Kidney epithelial cell (primary cell): ENCODE measurements around the gene PLCZ1. TPM values are rescaled to one million over a fixed set of nuclear protein-coding genes. Genes with fewer than 3 reads are reported as not detected.

ENCODE experiments used
- DNase-seq: peaks from one replicate; pipeline ENCODE4 v3.0.0-alpha.2; 2010; ENCODE audit warnings: low read depth
- H3K27me3 ChIP-seq: 2 replicates; pipeline ENCODE4 v1.6.0; 2011; ENCODE audit warnings: low read length; ENCODE audit not compliant: control insufficient read depth, insufficient read depth
- H3K36me3 ChIP-seq: 2 replicates; pipeline ENCODE4 v1.5.1; 2011; ENCODE audit warnings: low read length; ENCODE audit not compliant: control insufficient read depth, insufficient read depth
- H3K4me3 ChIP-seq: 2 replicates; pipeline ENCODE4 v1.5.1; 2011; ENCODE audit warnings: low read depth, mild to moderate bottlenecking, control low read depth, low read length
- total RNA-seq: library from RNA; depleted of rRNA; stranded (reverse); fragments of >200 nt; gene quantifications from 2 replicates; pipeline ENCODE4 v1.2.3, GENCODE V29; 2015
- TF ChIP-seq, protein P1 (sequence below): IDR thresholded peaks from 2 replicates; pipeline ENCODE4 v1.5.1; 2011; ENCODE audit warnings: mild to moderate bottlenecking, moderate library complexity, low read length, control low read depth, inconsistent platforms; ENCODE audit not compliant: insufficient read depth, poor library complexity, severe bottlenecking

PLCZ1 gene
- total RNA-seq, 1 donor from 2014 or later, result not detected

GRCh38 chr12:18731156-18731555, 6.7 kb downstream of the PLCZ1 start:
- DNase-seq, result no peak
- TF ChIP-seq, protein P1, sequence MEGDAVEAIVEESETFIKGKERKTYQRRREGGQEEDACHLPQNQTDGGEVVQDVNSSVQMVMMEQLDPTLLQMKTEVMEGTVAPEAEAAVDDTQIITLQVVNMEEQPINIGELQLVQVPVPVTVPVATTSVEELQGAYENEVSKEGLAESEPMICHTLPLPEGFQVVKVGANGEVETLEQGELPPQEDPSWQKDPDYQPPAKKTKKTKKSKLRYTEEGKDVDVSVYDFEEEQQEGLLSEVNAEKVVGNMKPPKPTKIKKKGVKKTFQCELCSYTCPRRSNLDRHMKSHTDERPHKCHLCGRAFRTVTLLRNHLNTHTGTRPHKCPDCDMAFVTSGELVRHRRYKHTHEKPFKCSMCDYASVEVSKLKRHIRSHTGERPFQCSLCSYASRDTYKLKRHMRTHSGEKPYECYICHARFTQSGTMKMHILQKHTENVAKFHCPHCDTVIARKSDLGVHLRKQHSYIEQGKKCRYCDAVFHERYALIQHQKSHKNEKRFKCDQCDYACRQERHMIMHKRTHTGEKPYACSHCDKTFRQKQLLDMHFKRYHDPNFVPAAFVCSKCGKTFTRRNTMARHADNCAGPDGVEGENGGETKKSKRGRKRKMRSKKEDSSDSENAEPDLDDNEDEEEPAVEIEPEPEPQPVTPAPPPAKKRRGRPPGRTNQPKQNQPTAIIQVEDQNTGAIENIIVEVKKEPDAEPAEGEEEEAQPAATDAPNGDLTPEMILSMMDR, result no peak
- Histone ChIP-seq H3K27me3 (no peaks in the 10 kb centered on the region), H3K36me3 (no peaks in the 10 kb centered on the region), H3K4me3 (no peak overlapping the region)

DNA sequence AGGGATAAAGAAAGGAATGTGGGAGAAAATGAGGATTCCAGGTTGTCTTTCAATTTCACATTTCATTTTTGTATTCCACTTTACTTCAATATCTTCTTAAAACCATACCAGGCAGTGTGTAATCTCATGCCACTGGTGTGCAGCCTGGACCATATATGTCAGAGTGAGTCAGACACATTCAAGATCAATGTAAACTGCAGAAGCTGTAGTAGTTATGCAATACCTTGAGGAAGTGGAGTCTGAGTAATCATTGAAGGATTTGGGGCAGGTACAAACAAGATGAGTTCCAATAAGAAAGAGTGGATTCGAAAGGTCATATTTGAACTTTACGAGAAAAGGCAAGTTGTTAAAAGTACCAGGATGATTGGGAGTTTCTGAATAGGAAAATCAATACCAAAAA, 14.1 kb downstream of the PLCZ1 start:
- DNase-seq, result peak; percentile 74
- no peaks in the 10 kb centered on the region for H3K27me3 ChIP-seq
- no peak overlapping the region for H3K4me3 ChIP-seq
- TF ChIP-seq, protein P1, result no peak
- no peaks in the 10 kb centered on the region for H3K36me3 ChIP-seq

DNA sequence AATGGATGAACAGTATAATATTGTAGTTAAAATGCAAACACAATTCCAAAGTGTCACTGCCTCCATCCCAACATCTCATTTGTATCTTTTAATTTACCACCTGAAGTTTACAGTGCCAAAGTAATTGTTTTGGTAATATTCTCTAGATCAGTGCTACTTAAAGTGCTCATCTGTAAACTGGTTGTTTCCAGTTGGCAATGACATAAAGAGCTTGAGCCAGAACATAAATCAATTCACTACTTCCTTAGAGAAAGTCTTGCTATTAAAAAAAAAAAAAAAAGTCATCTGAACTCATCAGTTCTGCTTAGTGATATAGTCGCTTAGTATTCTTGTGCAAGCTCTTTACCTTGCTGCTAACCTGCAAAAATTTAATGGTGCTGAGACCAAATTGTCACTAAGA, 16.4 kb downstream of the PLCZ1 start:
- Histone ChIP-seq H3K27me3 (no peaks in the 10 kb centered on the region), H3K36me3 (no peaks in the 10 kb centered on the region), H3K4me3 (no peak overlapping the region)
- TF ChIP-seq, protein P1, result no peak
- no peak for DNase-seq

DNA sequence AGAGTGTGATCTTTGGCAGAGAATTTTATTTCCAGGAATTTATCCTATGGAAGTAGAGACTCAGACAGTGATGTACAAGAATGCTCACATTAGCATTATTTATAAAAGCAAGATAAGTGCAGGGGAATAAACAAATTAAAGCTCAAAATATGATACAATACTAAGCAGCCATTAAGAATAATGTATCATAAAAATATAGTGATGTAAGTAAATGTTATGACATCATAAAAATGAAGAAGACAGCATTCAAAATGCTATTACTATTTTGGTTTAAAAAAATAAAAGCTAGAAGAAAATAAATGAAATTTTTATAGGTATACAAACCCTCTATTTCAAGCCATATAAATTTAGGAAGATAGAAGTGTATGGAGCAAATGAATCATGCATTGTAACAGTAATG, 17.1 kb downstream of the PLCZ1 start:
- no peak for DNase-seq
- TF ChIP-seq, protein P1, result no peak
- no peaks in the 10 kb centered on the region for H3K27me3 ChIP-seq

DNA sequence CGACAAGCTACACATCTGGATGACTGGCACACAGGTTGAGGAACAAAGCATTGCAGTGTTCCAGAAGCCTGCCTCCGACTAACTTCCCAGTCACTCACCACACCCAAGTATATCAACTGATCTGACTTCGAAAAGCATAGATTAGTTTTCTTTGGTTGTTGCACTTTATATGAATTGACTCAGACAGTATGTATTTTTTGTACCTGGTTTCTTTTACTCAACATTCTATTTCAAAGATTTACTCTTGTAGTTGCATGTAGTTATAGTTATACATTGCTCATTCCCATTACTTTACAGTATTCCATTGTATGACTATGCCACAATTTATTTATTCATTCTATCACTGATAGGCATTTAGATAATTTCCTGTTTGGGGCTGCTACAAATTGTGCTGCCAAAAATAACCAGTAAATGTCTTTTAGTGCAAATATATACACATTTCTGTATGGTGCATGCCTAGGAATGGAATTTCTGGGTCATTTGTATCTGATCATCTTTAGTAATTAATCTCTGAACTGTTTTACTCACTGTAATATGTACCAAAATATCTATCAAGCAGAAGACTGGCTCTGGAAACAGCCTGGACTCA, 17.8 kb downstream of the PLCZ1 start:
- Histone ChIP-seq H3K36me3 (no peaks in the 10 kb centered on the region), H3K27me3 (no peaks in the 10 kb centered on the region), H3K4me3 (no peak overlapping the region)
- TF ChIP-seq, protein P1, result no peak
- DNase-seq, result no peak

More for the DNA sequence above, 17.1 kb downstream of the PLCZ1 start:
- no peaks in the 10 kb centered on the region for H3K36me3 ChIP-seq
- no peak overlapping the region for H3K4me3 ChIP-seq

DNA sequence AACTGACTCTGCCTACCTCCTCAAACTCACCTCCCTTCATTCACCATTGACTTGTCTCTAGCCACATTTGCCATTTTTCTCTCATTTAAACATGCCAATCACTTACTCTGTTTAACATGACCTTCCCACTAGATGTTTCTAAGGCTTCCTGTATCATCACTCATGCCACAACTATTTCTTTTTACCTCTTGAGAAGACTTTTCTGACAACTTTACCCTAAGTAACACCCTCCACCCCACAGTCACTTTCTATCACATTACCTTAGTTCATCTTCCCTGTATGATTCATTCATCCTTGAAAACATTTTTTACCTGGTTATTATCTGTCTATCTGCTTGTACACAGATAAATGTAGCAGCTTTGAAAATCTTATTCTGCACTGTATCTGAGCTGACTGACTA, 19.4 kb downstream of the PLCZ1 start:
- no peaks in the 10 kb centered on the region for H3K27me3 ChIP-seq
- no peak for DNase-seq
- TF ChIP-seq, protein P1, result no peak
- H3K36me3 ChIP-seq, result no peaks in the 10 kb centered on the region
- no peak overlapping the region for H3K4me3 ChIP-seq
